C4-2B (cell line): ENCODE results near the gene HSD3B7.

Experiments used
- CTCF ChIP-seq: fragments of 450-650 bp; conservative IDR thresholded peaks from 2 replicates; pipeline ENCODE4 v1.5.1; 2017; ENCODE audit warnings: mild to moderate bottlenecking
- ZFX ChIP-seq: fragments of 450-650 bp; IDR thresholded peaks from 2 replicates; pipeline ENCODE4 v1.6.1; 2017

GRCh38 chr16:31033709-31034492 lies 48.9 kb downstream of the HSD3B7 start:
- TF ChIP-seq CTCF (no peak), ZFX (no peak)
